Measurements from ENCODE around the gene AK8. TPM values are rescaled to one million over a fixed set of nuclear protein-coding genes. Genes with fewer than 3 reads are reported as not detected.

The AK8 gene
- total and polyA plus RNA-seq, 9 of the 15 experiments (the other 6 are each of a cell fraction or from before 2014, with no cell fraction given), result 0.06 to 0.37 TPM; not detected in 7

DNA sequence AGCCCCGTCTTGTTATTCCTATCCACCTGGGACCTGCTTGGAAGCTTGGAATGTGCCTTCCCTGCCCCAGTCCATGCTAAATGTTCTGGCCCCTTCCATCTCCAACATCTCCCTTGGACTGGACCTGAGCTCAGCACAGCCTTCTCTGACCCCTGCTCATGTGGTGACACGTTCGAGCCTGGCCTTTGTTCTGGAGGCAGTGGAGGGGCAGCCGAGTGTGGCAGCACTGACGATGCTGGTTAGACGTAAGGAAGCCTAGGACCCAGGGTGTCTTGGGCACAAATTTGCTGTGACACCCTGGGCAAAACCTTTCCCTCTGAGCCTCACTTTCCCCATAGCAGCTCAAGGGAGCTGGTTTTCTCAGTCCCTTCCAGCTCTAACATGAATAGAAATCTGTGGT, 4.5 kb upstream of the AK8 start (continued):
- TF ChIP-seq ZKSCAN8 (CRISPR knock-in tag; IDR thresholded peaks at IDR 0.05), result no peak
- TF ChIP-seq, protein P1, sequence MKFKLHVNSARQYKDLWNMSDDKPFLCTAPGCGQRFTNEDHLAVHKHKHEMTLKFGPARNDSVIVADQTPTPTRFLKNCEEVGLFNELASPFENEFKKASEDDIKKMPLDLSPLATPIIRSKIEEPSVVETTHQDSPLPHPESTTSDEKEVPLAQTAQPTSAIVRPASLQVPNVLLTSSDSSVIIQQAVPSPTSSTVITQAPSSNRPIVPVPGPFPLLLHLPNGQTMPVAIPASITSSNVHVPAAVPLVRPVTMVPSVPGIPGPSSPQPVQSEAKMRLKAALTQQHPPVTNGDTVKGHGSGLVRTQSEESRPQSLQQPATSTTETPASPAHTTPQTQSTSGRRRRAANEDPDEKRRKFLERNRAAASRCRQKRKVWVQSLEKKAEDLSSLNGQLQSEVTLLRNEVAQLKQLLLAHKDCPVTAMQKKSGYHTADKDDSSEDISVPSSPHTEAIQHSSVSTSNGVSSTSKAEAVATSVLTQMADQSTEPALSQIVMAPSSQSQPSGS (CRISPR knock-in tag; IDR thresholded peaks at IDR 0.05), result no peak
- TF ChIP-seq, protein P2, sequence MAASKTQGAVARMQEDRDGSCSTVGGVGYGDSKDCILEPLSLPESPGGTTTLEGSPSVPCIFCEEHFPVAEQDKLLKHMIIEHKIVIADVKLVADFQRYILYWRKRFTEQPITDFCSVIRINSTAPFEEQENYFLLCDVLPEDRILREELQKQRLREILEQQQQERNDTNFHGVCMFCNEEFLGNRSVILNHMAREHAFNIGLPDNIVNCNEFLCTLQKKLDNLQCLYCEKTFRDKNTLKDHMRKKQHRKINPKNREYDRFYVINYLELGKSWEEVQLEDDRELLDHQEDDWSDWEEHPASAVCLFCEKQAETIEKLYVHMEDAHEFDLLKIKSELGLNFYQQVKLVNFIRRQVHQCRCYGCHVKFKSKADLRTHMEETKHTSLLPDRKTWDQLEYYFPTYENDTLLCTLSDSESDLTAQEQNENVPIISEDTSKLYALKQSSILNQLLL (CRISPR knock-in tag; IDR thresholded peaks at IDR 0.05; ENCODE audit: borderline replicate concordance), result no peak

DNA sequence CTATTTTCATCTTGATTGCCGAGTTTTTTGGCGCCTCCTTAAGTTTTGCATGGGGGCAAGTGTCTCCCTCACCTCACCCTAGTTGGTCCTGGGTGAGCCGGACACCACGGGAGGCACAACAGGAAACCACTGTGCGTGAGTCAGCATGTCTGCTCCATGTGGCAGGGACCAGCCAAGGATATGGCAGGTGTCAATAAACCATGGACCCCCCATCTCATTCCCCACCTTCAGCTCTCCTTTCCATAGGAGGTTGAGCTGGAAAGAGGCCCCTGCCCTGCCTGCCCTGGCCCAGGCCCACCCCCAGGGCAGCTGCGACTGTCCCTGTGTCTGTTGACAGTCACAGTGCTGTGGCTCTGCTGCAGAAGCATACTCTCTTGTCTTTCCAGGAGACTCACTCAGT, 3.7 kb upstream of the AK8 start:
- H3K4me3 ChIP-seq, result no peak overlapping the region
- H3K36me3 ChIP-seq (ENCODE audit: control insufficient read depth, insufficient read depth, low read length), result no peaks in the 10 kb centered on the region
- CTCF ChIA-PET (ENCODE audit: low intra/inter-chr PET ratio), result no interaction called here
- in situ Hi-C loops (cut with MboI) (no loop called here), intact Hi-C loops (cut with micrococcal nuclease) (loop anchor here (2.0 kb wide), 1 partner anchor 43 kb away; no protein-coding TSS in a partner anchor)
- H4K20me1 ChIP-seq (replicated peaks; ENCODE audit: control insufficient read depth, insufficient read depth, low read length), result no peaks in the 10 kb centered on the region; the same call in 1 of the 2 replicates
- no peaks in the 10 kb centered on the region for H3K9me3 ChIP-seq (replicated peaks; ENCODE audit: control insufficient read depth, insufficient read depth, low read depth, low read length)
- H2AFZ ChIP-seq (ENCODE audit: low read depth, low read length), result peak overlapping the region; percentile 34; the same call in 1 of the 2 replicates
- FAIRE-seq (no peak), ATAC-seq (no peak), DNase-seq (ENCODE audit: extremely low read depth in 1 of 4, low spot score in 3 of 4) (no peak)
- TF ChIP-seq KAT7 (CRISPR knock-in tag; IDR thresholded peaks at IDR 0.05; ENCODE audit: borderline replicate concordance), result no peak
- TF ChIP-seq PYGO2 (tag; IDR thresholded peaks at IDR 0.05), result no peak
- TF ChIP-seq ZNF316 (IDR thresholded peaks at IDR 0.05), result 0 out of 2 replicates have a peak, but pooled peaks have one; percentile 3
- no peak for TF ChIP-seq PTTG1 (tag; IDR thresholded peaks at IDR 0.05; ENCODE audit: low read depth)
- peak; percentile 43; the same call in 1 of the 2 replicates for TF ChIP-seq NFE2 (IDR thresholded peaks at IDR 0.05; ENCODE audit: low read depth)
- no peak for TF ChIP-seq BRD4 (IDR thresholded peaks at IDR 0.05)
- TF ChIP-seq ILF3 (IDR thresholded peaks at IDR 0.05; ENCODE audit: borderline replicate concordance), result no peak
- TF ChIP-seq JUND (IDR thresholded peaks at IDR 0.05; ENCODE audit: borderline replicate concordance, low read depth, low read length), result no peak
- TF ChIP-seq JUND (tag; IDR thresholded peaks at IDR 0.05; ENCODE audit: borderline replicate concordance, low read depth, low read length), result no peak
- TF ChIP-seq, protein P3, sequence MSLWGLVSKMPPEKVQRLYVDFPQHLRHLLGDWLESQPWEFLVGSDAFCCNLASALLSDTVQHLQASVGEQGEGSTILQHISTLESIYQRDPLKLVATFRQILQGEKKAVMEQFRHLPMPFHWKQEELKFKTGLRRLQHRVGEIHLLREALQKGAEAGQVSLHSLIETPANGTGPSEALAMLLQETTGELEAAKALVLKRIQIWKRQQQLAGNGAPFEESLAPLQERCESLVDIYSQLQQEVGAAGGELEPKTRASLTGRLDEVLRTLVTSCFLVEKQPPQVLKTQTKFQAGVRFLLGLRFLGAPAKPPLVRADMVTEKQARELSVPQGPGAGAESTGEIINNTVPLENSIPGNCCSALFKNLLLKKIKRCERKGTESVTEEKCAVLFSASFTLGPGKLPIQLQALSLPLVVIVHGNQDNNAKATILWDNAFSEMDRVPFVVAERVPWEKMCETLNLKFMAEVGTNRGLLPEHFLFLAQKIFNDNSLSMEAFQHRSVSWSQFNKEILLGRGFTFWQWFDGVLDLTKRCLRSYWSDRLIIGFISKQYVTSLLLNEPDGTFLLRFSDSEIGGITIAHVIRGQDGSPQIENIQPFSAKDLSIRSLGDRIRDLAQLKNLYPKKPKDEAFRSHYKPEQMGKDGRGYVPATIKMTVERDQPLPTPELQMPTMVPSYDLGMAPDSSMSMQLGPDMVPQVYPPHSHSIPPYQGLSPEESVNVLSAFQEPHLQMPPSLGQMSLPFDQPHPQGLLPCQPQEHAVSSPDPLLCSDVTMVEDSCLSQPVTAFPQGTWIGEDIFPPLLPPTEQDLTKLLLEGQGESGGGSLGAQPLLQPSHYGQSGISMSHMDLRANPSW (CRISPR knock-in tag; IDR thresholded peaks at IDR 0.05), result no peak
- TF ChIP-seq POLR3G (IDR thresholded peaks at IDR 0.05; ENCODE audit: extremely low read depth, insufficient read length, insufficient replicate concordance), result no peak
- no peaks in the 10 kb centered on the region for H3K79me2 ChIP-seq (ENCODE audit: control insufficient read depth, insufficient read depth, low read length)
- POLR2A ChIA-PET, result no interaction called here
- peaks cover 0 to 18% of the 10 kb centered on the region in 2 experiments; a peak in 3 of 5 replicates for H3K4me1 ChIP-seq (replicated peaks in 1 of 2; ENCODE audit: control insufficient read depth in 2 of 2, insufficient read depth in 2 of 2, low read length in 2 of 2)
- BruUV-seq (replicated peaks), result no TSS peak
- 25% methylated on average over 6 of the region's 6 CpGs for WGBS (ENCODE audit: insufficient coverage, low coverage, missing lambda C conversion rate)
- H3K4me2 ChIP-seq (ENCODE audit: insufficient read depth, low read length), result no peak overlapping the region
- no peak overlapping the region for H3K27ac ChIP-seq (ENCODE audit: extremely low read depth, low read depth, low read length)
- H3K27me3 ChIP-seq (ENCODE audit: control insufficient read depth in 2 of 2, insufficient read depth in 2 of 2, low read length in 2 of 2), result peaks cover 26 to 44% of the 10 kb centered on the region in 2 experiments; a peak in 4 of 5 replicates
- no peaks in the 10 kb centered on the region for H3K9me1 ChIP-seq (ENCODE audit: control insufficient read depth, insufficient read depth, low read length)
- H3K9ac ChIP-seq (ENCODE audit: insufficient read depth in 1 of 2, low read depth in 2 of 2, low read length in 2 of 2), result 0 out of 4 replicates have a peak overlapping the region, but pooled peaks of 1 of the 2 experiments have one; percentile 18

Measured in K562 (cell line).